Measurements from ENCODE around the gene TMEM50A.
"Not testable (repeated sequence)": the region's sequence is repeated elsewhere in the genome, so short reads cannot be mapped to it uniquely, and the experiment has no call there.

The TMEM50A gene

GRCh38 chr1:25338188-25338981 lies at the start of gene TMEM50A:
TMEM50A (plus strand) TSS chr1:25338334; CDS start chr1:25340487, 2,153 bp downstream.
- peak; percentile 86 to 93 (median 88) for DNase-seq

DNA sequence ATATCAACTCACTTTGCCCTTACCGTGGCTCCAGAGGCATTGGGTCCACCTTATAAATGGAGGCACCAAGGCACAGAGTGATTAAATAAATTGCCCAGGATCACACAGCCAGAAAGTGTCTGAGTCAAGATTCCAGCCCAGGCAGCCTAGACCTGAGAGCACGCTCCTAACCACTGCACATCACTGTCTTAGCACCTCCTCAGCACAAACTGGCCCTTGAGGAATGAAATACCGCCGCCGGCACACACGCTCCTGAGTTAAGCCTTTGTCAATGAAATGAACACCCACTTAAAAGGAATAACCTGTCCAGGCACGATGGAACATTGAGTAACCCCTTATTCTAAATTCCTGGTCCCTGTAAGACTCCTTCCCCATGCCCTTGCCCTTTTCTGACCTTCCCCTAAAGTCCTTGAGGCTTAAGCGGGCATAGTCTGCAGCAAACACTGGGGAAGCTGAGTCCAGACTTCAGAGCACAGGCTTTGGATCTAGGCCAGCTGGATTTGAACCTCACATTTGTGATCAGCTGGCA lies 49.5 kb upstream of the TMEM50A start:
- DNase-seq: not testable (repeated sequence)

DNA sequence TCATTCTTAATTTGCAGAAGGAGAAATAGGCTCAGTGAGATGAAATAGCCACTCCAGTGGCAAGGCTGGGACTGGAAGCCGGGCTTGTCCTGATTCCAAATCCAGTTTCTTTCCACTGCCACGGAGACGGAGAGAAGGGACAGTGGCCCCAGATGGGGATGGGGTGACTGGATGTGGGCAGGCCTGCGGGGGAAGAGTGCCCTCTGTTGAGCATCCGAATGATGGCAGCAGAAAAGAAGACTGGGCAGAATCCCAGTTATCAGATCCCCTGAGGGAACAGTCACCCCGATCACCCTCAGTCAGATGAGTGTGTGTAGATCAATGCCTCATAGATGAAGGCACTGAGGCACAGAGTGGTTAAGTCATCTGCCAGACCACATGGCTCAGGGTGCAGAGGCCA lies 48.1 kb upstream of the TMEM50A start:
- peak in 1 of 6 experiments; percentile 5 for DNase-seq

DNA sequence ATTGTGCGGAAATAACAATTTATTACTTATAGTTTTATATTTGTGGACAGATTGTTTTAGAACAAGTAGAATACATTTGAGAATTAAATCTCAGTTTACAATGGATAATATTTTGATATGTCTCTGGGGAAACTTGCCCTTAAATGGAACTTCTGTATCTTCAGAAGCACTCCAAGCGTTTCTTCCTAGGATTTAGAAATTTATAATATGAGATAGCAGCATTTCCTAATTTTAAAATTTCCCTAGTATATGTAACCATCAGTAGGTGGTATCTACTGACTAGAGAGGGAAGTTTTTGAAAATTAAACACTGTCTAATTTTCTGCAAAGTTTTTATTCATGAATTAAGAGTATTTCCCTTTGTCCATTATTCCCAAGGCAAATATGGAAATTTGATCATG lies 44.7 kb upstream of the TMEM50A start:
- DNase-seq: not testable (repeated sequence)

- not testable (repeated sequence) for DNase-seq
Observed at GRCh38 chr1:25294889-25295826, 43.0 kb upstream of the TMEM50A start.

GRCh38 chr1:25296501-25296900 lies 41.6 kb upstream of the TMEM50A start:
- not testable (repeated sequence) for DNase-seq

DNA sequence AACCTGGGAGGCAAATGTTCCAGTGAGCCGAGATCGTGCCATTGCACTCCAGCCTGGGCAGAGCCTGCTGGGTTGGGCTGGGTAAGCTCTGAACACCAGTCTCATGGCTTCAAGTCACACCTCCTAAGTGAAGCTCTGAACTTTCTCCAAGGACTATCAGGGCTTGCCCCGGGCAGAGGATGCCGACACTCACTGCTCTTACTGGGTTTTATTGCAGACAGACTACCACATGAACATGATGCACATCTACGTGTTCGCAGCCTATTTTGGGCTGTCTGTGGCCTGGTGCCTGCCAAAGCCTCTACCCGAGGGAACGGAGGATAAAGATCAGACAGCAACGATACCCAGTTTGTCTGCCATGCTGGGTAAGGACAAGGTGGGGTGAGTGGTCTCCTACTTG lies 37.4 kb upstream of the TMEM50A start:
- not testable (repeated sequence) for DNase-seq

DNA sequence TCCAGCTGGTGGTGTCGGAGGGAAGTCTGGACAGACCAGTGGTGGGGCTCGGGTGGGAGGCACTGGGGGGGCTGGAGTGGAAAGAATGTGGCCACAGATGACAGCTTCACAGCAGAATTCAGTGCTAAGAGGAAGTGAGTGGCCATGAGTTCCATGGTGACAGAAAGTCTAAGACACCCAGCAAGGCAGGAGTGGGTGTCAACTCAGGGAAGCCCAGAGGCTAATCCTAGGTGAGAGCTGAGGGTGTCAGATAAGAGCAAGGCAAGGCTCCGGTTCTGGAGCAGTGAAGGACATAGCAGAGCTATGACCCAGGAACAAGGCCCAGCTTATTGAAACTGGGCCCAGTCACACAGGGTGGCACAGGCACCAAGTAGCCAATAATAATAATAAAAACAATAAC lies 35.8 kb upstream of the TMEM50A start:
- DNase-seq: not testable (repeated sequence)

GRCh38 chr1:25304936-25305335 lies 33.2 kb upstream of the TMEM50A start:
- not testable (repeated sequence) for DNase-seq

- not testable (repeated sequence) for DNase-seq
Observed at GRCh38 chr1:25308168-25308567, 30.0 kb upstream of the TMEM50A start.

DNA sequence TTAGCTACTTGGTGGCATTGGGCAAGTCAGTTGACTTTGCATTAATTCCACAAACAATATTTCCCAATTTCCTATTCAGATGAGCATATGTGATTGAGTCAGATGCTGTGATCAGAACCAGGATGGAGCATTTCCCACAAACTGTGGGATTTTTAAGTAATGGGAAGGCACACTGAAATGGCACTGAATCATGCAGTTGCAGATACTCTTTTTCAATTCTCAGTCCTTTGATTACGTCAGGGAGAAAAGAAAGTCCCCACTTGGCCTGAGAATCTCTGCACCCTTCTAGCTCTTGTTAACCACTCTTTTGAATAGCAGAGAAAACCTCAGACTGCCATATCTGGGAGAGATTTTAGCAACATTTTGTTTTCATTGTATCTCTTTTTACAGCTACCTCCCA lies 29.0 kb upstream of the TMEM50A start:
- not testable (repeated sequence) for DNase-seq

DNA sequence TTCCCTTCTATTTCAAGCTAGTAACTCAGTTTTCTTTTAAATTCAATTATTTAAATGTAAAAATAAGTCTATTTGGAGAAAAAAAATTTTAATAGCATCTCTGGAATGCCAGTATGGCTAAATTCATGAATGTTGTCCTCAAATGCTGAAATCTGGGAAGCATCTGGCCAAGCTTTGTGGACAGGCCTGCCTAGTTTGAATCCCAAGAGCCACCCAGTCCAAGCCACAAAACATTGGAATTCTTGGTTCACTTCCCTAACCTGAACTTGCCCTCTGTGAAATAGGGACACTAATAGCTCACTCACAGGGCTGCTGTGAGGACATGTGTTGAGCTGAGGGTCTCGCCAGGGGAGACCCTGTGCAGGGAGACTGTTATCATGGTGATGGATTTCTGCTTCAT lies 28.6 kb upstream of the TMEM50A start:
- not testable (repeated sequence) for DNase-seq

- DNase-seq: not testable (repeated sequence)
Observed at GRCh38 chr1:25312806-25313470, 25.2 kb upstream of the TMEM50A start.

DNA sequence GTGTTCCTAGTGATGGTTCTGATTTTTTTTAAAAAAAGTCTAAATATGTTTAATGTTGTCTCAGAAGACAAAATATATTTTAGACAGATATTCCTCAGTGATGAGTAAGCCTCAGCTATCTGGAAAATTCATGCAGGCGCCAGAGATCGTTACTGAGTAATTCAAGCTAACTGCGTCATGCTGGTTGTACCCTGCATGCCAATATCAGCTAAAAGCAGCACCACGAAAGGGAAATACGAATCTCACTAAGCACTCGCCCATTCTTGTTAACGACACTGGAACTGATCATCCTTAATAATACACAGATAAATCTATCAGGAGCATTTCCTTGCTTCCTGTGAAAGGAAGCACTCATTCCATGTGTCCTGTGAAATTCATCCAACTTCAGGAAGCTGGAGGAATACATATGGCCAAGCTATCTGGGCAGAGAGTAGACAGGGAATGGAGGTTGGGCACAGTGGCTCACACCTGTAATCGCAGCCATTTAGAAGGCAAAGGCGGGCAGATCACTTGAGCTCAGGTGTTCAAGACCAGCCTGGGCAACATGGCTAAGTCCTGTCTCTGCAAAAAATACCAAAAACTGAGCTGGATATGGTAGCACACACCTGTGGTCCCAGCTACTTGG lies 17.7 kb upstream of the TMEM50A start:
- not testable (repeated sequence) for DNase-seq

DNA sequence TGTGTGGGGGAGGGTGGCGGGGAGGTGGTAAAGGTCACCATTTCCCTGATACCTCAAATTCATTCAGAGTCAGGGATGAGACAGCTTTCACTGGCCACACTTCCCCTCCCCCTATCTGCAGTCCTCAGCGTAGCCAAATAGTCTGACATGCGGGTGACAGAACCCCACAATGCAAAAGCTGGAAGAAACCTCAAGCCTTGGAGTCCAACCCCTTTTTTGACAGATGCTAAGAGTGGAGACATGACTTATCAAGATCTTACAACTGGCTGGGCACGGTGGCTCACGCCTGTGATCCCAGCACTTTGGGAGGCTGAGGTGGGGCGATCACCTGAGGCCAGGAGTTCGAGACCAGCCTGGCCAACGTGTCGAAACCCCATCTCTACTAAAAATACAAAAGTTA lies 16.0 kb upstream of the TMEM50A start:
- not testable (repeated sequence) for DNase-seq

GRCh38 chr1:25324407-25324806 lies 13.7 kb upstream of the TMEM50A start:
- DNase-seq: not testable (repeated sequence)

GRCh38 chr1:25327864-25328790 lies 10.0 kb upstream of the TMEM50A start:
- not testable (repeated sequence) for DNase-seq

GRCh38 chr1:25328791-25329185 lies 9.3 kb upstream of the TMEM50A start:
- not testable (repeated sequence) for DNase-seq

GRCh38 chr1:25329336-25329735 lies 8.8 kb upstream of the TMEM50A start:
- DNase-seq: not testable (repeated sequence)

DNA sequence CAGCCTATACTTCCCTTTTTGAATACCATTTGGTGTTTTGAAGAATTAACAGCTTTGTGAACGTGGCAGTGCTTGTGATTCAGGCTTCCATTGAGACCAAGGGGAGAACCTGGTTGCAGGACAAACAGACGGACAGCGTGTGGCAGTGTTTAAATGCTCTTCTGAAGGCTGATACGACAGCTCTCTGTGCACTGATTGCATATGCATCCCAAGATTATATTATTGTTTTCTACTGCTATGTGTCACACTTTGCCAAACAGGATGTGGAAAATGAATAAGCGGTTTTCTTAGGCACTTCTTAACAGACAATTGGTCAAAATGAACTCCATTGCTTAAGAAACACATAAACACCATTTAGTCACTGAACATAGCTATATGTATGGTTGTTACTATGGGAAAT lies 8.2 kb upstream of the TMEM50A start:
- DNase-seq: peak in 1 of 6 experiments; percentile 6

- peak in 2 of 6 experiments; percentile 3 to 35 for DNase-seq
Observed at GRCh38 chr1:25336922-25337354, 1.2 kb upstream of the TMEM50A start.

All from stimulated activated naive CD4-positive, alpha-beta T cell (primary cell).